GM12872 (cell line): ENCODE results near the gene TMEM106A.

Experiments used
- TF ChIP-seq, protein P1 (sequence below): IDR thresholded peaks from 3 replicates; pipeline ENCODE4 v1.5.1; 2011; ENCODE audit warnings: low read depth, mild to moderate bottlenecking, low read length, moderate library complexity; ENCODE audit not compliant: insufficient read depth

TMEM106A gene

GRCh38 chr17:43176119-43176570 lies 35.5 kb upstream of the TMEM106A start:
- TF ChIP-seq, protein P1, sequence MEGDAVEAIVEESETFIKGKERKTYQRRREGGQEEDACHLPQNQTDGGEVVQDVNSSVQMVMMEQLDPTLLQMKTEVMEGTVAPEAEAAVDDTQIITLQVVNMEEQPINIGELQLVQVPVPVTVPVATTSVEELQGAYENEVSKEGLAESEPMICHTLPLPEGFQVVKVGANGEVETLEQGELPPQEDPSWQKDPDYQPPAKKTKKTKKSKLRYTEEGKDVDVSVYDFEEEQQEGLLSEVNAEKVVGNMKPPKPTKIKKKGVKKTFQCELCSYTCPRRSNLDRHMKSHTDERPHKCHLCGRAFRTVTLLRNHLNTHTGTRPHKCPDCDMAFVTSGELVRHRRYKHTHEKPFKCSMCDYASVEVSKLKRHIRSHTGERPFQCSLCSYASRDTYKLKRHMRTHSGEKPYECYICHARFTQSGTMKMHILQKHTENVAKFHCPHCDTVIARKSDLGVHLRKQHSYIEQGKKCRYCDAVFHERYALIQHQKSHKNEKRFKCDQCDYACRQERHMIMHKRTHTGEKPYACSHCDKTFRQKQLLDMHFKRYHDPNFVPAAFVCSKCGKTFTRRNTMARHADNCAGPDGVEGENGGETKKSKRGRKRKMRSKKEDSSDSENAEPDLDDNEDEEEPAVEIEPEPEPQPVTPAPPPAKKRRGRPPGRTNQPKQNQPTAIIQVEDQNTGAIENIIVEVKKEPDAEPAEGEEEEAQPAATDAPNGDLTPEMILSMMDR = no peak

DNA sequence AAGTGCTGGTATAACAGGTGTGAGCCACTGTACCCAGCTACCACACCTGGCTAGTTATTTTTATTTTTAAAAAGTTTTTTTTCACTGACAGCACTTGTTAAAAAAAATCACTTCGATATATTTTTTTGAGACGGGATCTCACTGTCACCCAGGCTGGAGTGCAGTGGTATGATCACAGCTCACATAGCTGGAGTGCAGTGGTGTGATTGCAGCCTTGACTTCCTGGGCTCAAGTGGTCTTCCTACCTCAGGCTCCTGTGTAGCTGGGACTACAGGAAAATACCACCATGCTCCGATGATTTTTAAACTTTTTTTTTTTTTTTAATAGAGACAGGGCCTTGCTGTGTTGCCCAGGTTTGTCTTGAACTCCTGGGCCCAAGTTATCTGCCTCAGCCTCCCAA lies 27.8 kb upstream of the TMEM106A start:
- TF ChIP-seq, protein P1 = no peak

GRCh38 chr17:43193251-43193650 lies 18.4 kb upstream of the TMEM106A start:
- TF ChIP-seq, protein P1 = no peak

- TF ChIP-seq, protein P1 = no peak
Observed at GRCh38 chr17:43199633-43200032, 12.0 kb upstream of the TMEM106A start.

- TF ChIP-seq, protein P1 = no peak
Observed at GRCh38 chr17:43200127-43200526, 11.5 kb upstream of the TMEM106A start.

GRCh38 chr17:43210576-43210975 lies 1.1 kb upstream of the TMEM106A start:
- TF ChIP-seq, protein P1 = no peak

GRCh38 chr17:43211123-43211479 lies 574 bp upstream of the TMEM106A start:
- TF ChIP-seq, protein P1 = no peak
